GM18868 (cell line): ENCODE measurements around the gene TKT.
A peak's percentile ranks its signal among the peaks of the same experiment; 100 is the strongest.
"Not testable (repeated sequence)": the region's sequence is repeated elsewhere in the genome, so short reads cannot be mapped to it uniquely, and the experiment has no call there.

Experiments used
- ATAC-seq: cut with Tn5 transposase; IDR thresholded peaks from one replicate; pipeline ENCODE4 v1.9.1; 2021; ENCODE audit warnings: mild to moderate bottlenecking, moderate library complexity; ENCODE audit not compliant: unreplicated experiment

The TKT gene

DNA sequence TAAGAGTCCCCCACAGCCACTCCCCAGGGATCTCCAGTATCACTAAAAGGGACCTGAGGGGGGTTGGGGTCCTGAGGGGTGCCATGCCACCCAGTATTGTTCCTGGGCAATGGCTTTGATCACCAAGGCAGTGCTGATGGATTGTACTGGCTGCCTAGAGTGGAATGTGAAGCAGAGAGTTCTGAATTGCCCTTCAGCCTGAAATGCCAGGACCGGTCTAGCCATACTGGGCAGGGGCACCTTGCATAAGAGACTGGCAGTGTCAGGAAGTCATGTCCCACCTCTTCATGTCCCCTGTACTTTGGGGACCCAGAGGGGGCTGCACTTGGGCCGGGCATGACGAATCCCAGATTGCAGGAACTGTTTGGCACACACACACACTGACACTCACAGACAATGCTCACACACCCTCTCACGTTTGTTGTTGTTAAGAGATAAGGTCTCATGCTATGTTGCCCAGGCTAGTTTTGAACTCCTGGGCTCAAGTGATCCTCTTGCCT, 4.5 kb upstream of the TKT start:
- ATAC-seq = no peak

DNA sequence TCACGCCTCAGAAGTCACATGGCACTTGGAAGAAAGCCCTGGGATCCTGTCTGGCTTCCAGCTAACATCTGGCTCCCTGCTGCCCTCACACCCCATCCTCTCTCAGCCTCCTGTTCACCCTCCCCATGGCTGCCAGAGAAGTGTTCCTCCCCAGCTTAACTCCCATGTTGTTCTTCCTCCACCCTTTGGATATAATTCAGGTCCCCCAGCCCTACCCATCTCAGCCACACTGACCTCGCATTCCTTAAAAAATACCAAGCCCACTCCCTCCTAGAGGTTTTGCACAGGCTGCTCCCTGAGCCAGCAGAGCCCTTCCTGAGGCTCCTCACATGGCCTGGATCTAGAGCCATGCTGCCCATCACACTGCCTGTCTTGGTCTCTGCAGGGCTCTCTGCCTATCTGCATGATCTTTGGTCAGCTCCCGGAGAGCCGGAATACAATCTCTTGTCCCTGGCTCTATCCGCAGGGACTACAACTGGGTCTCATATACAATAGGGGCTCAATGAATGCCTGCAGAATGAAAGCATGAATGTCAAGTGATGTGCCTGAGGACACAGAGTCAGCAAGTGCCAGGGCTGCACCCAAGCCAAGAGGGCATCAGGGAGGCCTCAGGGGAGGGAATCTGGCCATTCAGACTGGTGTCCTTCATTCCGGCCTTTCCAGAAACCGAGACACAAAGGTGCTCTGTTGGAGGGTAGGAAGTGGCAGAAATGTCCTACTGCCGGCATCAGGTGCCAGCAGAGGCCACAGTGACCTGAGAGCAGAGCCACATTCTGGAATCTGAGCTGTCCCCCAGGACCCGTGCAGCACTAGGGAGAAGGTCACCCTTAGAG, 3.8 kb upstream of the TKT start:
- ATAC-seq = no peak

DNA sequence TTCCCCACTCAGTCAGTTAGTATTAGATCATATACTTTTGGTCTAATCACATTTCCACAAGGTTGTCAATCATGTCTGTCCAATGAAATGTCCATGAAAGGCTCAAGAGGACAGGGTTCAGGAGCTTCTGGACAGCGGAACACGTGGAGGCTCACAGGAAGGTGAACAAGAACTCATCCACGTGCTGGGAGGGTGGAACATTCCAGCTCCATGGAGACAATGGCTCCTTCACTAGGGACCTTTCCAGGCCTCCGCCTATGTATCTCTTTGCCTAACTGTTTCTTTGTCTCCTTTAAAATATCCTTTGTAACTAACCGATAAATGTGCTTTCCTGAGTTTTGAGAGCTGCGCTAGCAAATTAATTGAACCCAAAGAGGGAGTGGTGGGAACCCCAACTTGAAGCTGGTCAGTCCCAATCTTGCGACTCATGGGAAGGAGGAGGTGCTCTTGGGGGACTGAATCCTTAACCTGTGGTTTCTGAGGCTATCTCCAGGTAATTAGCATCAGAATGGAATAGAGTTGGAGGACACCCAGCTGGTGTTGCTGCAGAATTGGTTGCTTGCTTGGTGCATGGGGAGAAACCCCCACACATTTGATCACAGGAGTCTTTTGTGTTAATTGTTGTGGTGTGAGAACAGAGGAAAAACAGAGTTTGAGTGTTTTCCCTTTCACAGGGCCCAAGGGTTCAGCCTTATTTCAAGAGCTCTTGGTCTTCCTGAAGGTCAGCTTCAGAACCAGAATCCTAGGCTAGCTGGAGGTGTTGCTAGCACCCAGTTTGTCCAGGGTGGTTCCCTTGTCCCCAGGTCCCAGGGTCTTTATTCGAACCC, 3.0 kb upstream of the TKT start:
- ATAC-seq = no peak

DNA sequence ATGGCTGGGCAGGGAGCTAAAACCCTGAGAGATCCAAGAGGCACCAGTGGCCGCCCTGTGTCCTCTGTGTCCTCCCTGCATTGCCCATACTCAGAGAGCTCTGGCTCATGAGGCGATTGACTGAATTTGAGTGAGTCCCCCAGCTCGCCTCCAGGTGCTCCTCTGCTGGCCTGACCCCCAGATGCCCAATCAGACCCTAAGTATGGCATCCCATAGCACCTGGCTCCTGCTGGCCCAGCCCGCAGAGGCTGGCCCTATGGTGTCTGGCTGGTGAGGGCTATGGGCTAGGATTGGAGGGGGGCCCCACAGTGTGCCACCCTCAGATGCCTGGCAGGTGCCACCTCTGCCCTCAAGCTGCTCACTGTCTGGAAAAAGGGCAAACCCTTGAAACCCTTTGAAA, 1.6 kb upstream of the TKT start:
- no peak for ATAC-seq

DNA sequence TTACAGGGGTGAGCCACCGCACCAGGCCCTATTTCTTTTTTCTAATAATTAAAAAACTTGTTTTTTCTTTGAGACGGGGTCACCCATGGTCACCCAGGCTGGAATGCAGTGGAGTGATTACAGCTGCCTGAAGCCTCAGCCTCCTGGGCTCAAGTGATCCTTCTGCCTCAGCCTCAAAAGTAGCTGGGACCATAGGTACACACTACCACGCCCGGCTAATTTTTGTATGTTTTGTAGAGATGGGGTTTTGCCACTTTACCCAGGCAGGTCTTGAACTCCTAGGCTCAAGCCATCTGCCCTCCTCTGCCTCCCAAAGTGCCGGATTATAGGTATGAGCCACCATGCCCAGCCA, 858 bp upstream of the TKT start:
- no peak for ATAC-seq

DNA sequence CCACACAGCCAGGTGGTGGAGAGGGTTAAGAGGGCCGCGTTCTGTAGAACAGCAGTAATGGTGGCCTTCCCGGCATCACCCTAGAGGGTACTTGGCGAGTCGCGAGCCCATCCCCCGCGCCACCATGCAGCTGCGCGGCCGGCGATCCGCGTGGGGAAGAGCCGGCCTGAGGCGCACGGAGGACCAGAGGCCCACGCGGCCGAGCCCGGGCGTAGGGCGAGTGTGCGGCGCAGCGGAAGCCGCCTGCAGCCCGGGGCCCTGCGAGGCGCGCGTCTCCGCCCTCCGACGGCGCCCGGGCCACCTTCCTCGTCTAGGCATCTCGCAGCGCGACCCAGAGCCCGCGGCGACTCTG, 423 bp downstream of the TKT start:
- ATAC-seq = peak; percentile 39

DNA sequence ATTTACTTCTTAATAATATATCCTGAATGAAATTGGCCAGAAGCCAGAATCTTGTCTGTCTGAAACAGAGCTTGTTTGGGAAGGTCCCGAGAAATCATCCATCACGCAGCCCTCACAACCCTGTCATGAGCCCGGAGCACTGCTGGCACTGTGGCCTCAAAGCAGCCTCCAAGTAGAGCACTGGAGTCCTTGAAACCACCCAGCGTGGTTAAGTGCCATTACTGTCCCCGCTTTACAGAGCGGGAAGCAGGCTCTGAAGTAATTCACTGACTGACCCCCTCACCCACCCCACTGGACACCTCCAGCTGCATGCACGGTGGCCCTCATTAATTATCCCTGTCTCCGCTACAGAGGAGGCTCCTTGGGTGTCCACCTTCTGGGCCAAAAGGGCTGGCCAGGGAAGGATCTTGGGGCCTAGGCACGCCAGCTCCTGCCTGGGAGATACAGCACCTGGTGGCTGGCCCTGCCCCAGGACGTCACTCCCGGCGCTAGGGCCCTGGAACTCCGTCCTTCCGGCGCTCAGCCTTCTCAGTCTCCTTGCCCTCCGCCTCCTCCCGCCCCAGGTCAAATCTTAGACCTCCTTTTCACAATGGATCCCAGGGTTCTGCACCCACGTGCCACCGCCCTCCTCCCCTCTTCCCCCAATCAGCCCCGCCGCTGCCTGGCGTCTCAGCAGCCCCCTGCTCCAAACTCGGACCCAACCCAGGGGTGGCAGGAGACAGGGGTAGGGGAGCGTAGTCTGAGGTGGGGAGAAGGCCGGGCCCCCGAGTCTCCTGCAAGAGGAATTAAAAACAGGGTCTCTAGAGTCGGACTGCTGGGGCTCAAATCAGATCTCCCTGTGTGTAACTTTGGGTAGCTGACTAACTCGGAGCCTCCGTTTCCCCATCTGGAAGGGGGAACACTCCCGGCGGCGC, 1.1 kb downstream of the TKT start:
- peak; percentile 49 for ATAC-seq

DNA sequence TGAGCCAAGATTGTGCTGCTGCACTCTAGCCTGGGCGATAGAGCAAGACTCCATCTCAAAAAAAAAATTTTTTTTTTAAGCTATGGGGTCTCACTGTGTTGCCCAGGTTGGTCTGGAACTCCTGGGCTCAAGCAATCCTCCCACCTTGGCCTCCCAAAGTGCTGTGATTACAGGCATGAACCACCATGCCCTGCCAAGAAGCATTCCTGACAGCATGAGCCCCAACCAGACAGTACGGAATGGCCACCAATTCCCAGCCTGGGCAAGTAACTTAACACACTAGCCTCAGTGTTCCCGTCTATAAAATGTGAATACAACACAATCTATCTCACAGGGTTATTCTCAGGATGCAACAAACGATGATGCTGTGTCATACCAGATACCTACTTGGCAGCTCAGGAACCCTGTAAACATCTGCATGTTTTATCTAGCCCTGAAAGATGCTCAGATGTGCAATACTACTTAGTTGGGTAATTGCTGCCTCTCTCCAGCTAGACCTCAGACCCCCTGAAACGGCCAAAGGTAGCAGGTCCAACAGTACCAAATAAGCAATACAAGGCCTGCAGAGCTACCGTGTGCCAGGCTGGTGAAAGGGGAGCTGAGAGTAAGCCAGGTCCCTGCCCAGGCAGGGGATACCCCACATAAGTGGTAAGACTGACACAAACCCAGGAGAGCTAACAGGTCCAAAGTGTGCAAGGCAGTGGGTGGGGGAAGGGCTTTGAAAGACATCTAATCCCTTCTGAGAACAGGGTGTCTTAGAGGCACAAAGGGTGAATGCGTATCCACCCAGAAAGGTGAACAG, 1.9 kb downstream of the TKT start:
- no peak for ATAC-seq

DNA sequence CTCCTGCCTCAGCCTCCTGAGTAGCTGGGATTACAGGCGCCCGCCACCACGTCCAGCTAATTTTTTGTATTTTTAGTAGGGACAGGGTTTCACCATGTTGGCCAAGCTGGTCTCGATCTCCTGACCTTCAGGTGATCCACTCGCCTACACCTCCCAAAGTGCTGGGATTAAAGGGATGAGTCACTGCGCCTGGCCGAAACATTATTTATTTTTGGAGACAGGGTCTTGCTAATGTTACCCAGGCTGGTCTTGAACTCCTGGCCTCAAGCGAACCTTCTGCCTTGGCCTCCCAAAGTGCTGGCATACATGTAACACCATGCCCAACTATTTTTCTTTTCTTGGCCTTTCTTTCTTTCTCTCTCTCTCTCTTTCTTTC, 2.9 kb downstream of the TKT start:
- not testable (repeated sequence) for ATAC-seq

DNA sequence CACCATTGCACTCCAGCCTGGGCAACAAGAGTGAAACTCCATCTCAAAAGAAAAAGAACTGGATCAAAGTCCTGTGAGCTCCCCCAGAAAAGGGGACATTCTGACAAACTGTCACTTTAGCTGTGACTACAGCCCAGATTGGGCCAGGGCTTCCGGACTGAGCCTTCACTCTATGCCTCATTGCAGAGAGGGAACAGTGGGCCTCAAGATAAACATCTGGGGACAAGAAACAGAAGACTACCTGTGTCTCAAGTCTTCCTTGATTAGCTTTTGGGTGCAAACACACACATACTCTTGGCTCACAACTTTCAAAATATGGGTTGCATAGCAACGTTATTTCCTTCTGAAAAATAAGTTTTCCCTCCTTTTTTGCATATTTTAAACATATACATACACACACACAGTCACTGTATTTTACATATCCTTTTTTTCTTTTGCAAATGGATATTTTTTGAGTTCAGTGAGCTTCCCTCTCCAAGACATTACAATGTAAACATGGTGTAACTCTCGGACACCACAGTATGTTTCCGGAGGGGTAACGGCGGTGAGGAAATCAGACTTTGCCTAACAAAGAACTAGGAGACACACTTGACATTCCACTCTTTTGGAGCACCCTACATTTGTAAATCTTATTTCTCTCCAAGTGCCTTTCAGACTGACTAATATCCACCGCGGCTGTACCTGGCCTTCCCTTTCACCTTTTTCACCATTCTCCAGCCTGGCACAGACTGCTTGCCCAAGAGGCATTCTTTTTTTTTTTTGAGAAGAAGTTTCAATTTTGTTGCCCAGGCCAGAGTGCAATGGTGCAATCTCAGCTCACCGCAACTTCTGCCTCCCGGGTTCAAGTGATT, 3.5 kb downstream of the TKT start:
- no peak for ATAC-seq

DNA sequence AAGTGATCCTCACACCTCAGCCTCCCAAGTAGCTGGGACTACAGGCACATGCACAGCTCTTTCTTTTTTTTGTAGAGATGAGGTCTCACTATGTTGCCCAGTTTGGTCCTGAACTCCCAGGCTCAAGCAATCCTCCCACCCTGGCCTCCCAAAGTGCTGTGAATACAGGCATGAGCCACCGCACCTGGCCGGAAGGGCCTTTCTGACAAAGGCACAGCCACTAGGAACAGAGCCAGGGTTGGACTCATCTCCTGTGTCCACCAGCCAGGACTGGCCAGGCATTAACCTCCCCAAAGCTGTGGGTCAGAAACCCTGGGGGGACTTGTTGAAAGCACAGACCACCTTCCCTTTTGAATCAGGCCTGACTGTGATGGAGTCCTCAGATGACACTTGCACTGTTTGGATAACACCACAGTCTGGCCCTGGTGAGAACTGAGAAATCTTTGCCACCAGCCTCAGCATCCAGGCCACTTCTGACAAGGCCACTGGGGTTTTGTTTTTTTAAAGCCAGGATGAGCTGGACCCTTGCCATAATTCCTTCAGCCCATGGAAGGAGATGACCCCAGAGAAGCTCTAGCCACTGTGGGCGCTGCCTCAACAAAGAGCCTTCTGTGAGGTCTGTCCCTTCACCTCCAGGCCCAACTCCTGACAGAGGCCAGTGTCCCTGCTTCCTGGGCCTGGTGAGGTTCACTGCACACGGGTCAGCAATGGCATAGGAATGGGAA, 4.8 kb downstream of the TKT start:
- ATAC-seq = no peak

DNA sequence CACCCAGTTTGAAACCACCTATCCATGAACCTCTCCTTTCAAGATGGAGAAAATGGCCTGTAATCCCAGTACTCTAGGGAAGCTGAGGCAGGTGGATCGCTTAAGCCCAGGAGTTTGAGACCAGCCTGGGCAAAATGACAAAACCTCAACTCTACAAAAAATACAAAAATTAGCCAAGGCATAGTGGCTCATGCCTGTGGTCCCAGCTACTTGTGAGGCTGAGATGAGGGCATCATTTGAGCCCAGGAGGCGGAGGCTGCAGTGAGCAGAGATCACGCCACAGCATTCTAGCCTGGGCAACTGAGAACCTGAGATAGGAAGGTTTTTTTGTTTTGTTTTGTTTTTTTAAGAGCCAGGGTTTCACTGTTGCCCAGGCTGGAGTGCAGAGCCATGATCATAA, 5.4 kb downstream of the TKT start:
- ATAC-seq = no peak

DNA sequence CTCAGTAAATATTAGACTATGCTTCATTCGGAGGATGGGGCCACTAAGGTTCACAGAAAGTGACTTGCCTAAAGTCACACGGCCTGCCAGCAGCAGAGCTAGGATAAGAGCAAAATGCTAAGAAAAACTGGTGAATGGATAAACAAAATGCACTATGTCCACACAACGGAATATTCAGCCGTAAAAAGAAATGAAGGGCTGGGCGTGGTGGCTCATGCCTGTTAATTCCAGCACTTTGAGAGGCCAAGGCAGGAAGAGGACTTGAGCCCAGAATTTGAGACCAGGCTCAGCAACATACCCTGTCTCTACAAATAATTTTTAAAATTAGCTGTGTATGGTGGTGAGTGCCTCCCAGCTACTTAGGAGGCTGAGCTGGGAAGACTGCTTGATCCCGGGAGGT, 7.7 kb downstream of the TKT start:
- no peak for ATAC-seq

DNA sequence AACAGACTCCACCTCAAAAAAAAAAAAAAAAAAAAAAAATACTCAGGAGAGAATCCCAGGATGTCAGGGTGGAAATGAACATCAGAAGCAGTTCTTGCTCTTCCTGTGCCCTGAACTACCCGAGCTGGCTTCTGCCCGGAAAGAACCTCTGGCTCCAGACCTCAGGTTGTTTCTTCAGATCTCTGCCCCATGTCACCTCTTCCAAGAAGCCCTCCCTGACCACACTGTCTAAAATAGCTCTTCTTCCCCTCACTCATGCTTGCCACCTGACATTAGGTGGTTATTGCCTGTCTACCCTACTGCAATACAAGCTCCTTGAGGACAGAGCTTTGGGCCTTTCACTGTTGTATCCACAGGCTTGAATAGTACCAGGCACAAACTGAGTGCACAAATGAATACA, 8.2 kb downstream of the TKT start:
- no peak for ATAC-seq

DNA sequence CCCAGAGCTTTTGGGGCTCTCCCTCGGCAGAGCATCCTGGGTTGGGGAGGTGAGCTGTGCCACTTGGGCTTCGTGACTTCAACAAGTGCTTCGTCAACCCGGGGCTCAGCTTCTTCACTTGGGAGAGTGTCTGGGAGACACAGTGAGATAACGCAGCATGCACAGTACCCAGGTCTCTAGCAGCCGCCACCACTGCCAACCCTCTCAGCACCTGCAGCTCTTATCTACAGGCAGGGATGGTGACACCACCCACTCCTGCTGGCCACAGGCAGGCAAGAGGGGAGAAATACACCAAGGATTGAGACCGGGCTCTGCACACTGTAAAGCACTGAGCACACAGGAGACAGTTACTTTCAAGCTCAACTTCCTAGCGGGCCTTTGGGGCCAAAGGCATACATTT, 11.6 kb downstream of the TKT start:
- no peak for ATAC-seq

DNA sequence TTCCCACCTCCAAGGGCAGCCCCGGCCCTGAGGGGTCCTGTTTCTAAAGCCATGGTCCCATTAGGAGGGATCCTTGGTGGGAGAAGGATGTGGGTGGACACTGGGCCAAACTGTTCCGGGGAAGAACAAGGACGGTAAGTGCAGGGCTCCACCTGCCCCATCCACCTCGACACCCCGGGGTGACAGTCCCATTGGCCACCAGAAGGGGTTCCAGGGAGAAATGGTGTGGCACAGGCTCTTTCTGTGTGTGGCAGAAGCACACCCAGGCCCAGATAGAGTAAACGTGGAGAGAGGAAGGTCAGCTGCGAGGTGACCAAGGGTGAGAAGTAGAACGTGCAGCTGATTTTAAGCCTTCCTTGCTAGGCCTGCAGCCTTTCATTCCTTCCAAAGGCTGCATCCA, 12.0 kb downstream of the TKT start:
- ATAC-seq = no peak

DNA sequence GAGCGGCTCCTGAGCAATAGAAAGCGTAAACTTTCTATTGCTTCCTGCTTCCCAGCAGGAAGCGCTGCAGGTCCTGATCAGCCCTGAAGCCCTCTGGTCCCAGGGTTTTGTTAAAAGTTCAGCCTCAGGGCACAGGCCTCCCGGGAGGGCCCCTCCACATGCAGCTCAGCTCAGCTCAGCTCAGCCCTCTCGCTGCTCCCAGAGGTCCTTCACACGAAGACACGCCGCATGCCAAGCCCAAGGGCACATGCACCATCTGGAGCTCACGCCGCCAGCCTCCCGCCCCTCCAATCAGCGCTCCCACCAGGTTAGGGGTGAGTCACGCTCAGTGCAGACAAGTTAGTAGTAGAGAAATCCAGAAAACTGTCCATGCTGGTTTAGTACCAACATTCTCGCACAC, 12.7 kb downstream of the TKT start:
- no peak for ATAC-seq

DNA sequence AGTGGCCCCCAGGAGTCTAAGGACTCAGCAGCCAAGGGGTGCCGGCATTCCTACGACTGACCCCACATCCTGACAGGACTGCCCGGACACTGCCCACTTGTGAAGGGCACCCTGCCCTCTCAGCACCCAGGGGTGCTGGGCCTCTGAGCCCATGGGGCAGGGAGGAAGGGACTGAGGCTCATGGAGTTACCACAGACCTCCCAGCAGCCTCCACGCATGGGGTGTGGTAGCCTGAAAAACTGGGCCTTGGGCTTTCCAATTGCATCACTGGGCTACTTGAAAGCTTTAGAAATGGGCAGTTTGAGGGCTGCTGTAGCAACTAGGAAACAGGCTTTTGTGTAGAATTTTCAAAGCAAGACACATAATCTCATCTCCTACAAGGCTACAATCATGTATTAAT, 13.2 kb downstream of the TKT start:
- ATAC-seq = no peak

DNA sequence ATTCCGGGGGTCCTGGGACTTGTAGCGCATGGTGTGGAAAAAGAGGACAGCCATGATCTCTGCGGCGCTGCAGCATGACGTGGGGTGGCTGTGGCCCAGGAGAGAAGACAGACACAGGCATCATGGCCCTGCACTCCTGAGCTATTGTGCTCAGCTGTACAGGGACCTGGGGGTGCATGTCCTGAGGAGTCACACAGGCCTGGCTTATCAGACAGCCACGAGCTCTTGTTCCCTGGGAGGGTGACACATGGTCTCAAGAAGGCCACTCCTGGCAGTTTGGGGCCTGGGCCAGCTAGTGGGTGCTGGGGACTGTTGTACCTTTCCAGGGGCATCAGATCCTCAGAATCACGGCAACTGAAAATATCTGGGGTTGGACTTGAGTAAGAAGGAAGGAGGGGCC, 13.7 kb downstream of the TKT start:
- ATAC-seq = no peak
